HG03520 (cell line): ENCODE measurements around the gene CLBA1.

ENCODE experiments used
- ATAC-seq: cut with Tn5 transposase; IDR thresholded peaks from one replicate; pipeline ENCODE4 v1.9.1; 2021; ENCODE audit warnings: mild to moderate bottlenecking, moderate library complexity; ENCODE audit not compliant: unreplicated experiment

CLBA1 gene

DNA sequence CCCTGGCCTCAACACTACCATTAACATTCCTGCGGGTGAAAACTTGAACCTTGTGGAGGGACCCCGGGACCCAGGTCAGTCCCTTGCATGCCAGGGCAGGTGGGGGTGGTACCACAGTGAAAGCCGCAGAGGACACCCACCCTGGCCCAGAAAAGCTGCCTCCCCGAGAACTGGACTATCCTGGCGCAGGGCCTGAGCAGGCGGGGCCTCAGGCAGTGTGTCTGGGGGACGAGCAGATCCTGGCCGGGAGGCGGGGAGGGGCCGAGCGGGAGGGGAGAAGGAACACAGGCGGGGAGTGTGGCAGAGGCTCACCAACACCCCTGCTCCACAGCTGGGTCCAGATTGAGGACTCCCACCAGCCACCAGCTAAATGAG lies 17.4 kb upstream of the CLBA1 start:
- no peak for ATAC-seq

DNA sequence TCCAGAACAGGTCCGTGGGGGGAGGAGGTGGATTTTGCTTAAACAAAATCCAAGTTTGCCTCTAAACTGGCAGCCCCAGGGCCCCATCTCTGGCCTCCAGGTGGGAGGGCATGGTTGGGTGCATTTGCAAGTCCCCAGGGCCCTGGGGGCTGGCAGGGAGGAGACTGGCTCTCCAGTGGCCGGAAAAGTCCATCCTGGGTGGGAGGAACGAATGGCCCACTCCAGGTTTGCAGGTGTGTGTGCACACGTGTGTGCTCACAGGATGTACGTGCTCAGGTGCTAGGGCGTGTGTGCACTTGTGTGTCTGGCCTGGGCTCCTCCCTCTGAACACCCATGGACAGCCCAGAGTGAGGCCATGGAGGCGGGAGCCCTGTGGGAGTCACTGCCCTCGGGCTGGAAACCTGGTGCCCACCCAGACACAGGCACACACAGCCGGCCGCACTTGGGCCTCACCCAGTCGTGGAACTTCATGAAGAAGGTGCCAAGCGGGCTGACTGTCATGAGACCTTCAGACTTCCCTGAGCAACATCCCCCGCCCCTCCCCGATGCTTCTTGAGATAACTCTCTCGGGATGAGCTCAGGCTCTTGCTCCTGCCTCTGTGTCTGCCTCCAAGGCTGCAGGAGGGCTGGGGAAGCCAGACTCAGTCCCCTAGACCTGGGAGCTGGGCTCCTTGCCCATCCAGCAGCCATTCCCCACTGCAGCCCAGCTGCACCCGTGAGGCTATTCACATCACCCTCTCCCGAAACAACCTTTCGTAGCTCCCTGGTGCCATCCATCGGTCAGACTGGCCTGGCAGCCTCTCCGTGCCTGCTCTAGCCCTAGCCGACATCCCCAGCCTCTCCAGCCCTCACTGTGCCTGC lies 16.8 kb upstream of the CLBA1 start:
- no peak for ATAC-seq

GRCh38 chr14:104969741-104970230 lies 15.8 kb upstream of the CLBA1 start:
- no peak for ATAC-seq

- ATAC-seq, result no peak
These were observed 15.1 kb upstream of the CLBA1 start for GRCh38 chr14:104970231-104971068.

DNA sequence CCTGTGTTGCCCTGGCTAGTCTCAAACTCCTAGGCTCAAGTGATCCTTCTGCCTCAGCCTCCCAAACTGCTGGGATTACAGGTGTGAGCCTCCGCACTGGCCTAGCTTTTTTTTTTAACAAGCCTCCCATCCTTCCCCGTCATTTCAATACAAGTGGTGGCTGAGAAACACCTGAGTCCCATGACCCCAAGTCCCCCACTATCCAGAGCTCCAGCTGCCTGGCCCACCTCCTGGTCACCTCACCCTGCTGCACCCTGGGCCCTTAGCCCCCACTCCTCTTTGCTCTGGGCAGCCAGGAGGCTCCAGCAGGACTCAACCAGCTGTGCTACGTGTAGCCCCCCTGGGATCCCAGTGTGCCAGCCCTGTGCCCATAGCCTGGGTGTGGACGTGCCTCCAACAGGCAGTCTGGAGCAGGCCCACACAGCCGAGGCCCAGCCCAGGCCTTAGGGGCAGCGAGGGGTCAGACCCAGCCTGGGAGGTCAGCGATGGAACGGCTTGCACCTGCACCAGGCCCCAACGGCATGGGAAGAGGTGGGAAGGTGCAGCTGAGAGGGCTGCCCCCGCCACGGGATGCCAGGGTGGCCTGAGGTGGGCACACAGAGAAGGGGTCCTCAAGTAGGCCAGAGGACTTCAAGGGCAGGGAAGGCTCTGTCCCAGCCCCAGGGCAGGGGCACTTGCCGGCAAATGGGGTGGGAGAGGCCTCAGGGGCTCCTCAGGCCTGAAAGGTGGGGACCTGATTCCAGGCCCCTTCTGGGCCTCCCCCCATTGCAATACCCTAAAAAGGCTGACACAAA lies 13.9 kb upstream of the CLBA1 start:
- no peak for ATAC-seq

GRCh38 chr14:104972301-104973134 lies 13.1 kb upstream of the CLBA1 start:
- no peak for ATAC-seq

DNA sequence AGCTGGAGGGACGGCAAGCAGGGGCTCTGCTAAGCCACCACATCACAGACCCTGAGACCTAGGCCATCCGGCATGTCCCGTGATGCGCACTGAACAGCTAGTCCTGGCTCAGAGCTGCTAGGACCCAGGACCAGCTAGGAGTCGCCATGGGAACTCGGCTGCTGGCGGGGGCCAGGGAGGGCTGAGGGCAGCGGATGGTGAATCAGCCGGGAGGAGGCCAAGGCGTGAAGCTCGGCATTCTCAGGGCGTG lies 12.5 kb upstream of the CLBA1 start:
- ATAC-seq, result no peak

GRCh38 chr14:104973385-104974145 lies 12.0 kb upstream of the CLBA1 start:
- ATAC-seq, result no peak

- no peak for ATAC-seq
These were observed 11.4 kb upstream of the CLBA1 start for GRCh38 chr14:104974146-104974541.

GRCh38 chr14:104974665-104975390 lies 10.8 kb upstream of the CLBA1 start:
- ATAC-seq, result no peak

GRCh38 chr14:104975481-104976197 lies 9.9 kb upstream of the CLBA1 start:
- ATAC-seq, result no peak

DNA sequence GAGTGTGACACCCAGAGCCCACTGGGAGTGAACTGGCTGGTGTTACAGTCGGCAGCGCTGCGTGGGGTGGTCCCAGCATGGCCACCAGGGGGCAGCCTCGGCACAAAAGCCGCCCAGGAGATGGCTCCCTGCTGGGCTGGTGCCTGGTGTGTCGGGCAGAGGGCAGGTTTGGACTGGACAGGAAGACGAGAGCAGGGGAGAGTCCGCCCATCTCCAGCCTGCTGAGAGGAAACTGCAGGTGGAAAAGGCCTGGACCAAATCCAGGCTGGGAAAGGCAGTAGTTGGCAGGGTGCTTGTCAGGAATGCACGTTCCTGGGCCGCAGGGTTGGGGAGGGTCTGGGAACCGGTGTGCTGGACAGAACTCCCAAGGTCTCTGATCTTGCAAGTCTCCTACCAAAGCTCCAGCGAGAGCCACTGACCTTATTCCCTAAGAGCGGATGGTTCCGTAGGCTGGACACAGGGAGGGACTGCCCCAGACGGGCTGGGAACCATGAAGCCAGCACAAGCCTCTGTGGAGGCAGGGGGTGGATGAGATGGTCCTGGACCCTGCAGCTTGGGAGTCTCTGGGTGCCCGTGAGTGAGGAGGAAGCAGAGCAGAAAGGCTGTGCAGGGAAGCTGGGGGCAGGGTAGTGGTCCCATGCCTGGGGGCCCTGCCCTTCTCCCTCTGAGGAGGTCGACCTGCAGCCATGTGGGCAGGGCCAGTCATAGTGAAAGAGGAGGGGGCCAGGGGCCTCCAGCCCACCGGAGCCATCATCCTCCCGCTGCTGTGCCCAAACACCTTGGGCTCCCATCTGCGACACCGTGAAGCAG lies 9.2 kb upstream of the CLBA1 start:
- no peak for ATAC-seq

DNA sequence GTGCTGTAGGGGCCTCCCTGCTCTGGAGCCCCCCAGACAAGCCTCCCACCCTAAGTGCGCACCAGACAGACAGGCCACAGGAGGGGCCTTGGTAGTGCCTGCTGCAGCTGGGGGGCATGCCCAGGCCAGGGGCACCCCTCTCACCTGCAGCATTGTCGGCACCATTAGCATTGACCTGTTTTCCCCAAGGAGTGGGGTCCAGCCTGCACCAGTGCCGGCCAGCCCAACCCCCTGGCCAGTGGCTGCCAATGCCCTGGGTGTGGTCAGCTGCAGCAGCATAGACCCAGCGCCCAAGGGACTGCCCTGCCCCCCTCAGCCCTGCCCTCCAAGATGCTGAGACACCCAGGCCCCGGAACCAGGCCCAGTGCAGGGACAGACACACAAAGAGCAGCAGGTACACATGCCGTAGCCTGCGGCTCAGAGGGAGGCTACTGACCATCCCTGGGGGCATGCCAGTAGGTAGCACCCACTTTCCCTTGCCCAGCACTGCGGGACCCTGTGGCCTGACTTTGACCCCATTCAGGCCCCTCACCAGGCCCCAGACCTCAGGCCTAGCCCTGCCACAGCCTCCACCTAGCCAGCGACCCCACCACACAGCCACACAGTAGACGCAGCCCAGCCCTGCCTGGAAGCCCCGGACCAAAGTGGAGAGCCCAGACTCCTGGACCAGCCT lies 8.4 kb upstream of the CLBA1 start:
- no peak for ATAC-seq

GRCh38 chr14:104977681-104978653 lies 7.6 kb upstream of the CLBA1 start, which contains the start of gene AHNAK2:
TSS of gene AHNAK2 (minus strand) at chr14:104978374. CDS start at chr14:104978237, 137 bp downstream.
- no peak for ATAC-seq

- no peak for ATAC-seq
These were observed 6.6 kb upstream of the CLBA1 start for GRCh38 chr14:104978746-104979691.
